ENCODE results near the gene FAM47B.

The FAM47B gene

DNA sequence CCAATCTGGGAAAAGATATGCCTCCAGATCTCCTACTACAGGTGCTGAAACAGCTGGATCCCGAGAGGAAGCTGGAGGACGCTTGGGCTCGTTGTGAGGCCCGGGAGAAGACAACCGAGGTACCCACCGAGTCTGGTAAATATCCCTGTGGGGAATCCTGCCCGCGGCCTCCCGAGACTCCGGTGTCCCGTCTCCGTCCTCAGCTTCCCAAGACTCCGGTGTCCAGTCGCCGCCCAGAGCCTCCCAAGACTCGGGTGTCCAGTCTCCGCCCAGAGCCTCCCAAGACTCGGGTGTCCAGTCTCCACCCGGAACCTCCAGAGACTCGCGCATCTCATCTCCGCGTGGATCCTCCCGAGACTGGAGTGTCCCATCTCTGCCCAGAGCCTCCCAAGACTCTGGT, 639 bp downstream of the FAM47B start:
- Histone ChIP-seq H3K9me3 (ENCODE audit: insufficient read depth, low read depth, low read length) (no peaks in the 10 kb centered on the region), H3K4me3 (ENCODE audit: low read length) (no peak overlapping the region), H3K9ac (ENCODE audit: low read depth, low read length) (no peak overlapping the region), H3K4me1 (ENCODE audit: insufficient read depth, low read length) (no peaks in the 10 kb centered on the region), H3K27me3 (ENCODE audit: insufficient read depth, low read length) (no peaks in the 10 kb centered on the region), H3K36me3 (ENCODE audit: insufficient read depth, low read length) (no peaks in the 10 kb centered on the region), H3K27ac (ENCODE audit: low read depth, low read length) (no peak overlapping the region)
- 97% methylated on average over 24 of the region's 24 CpGs for WGBS

DNA sequence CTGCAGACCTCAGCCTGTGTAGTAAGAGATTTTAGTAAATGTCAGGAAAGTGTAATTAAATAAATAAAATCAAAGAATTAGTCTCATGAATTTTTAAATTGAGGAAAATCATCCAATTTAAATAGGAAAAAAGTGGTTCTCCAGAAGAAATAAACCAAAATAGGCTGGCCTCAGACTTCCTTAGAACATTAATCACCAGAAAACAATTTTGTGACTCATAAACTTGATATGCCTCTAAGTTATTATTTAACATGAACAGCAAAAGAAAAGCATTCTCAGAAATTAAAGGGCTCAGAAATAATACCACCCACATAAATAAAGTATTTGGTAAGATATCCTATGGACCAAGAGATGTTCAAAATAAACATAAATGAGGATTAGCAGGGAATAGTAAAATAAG, 14.3 kb downstream of the FAM47B start:
- Histone ChIP-seq H3K4me3 (ENCODE audit: low read length) (no peak overlapping the region), H3K36me3 (ENCODE audit: insufficient read depth, low read length) (no peaks in the 10 kb centered on the region), H3K9ac (ENCODE audit: low read depth, low read length) (no peak overlapping the region), H3K27ac (ENCODE audit: low read depth, low read length) (no peak overlapping the region), H3K4me1 (ENCODE audit: insufficient read depth, low read length) (no peaks in the 10 kb centered on the region), H3K27me3 (ENCODE audit: insufficient read depth, low read length) (no peaks in the 10 kb centered on the region), H3K9me3 (ENCODE audit: insufficient read depth, low read depth, low read length) (no peaks in the 10 kb centered on the region)

DNA sequence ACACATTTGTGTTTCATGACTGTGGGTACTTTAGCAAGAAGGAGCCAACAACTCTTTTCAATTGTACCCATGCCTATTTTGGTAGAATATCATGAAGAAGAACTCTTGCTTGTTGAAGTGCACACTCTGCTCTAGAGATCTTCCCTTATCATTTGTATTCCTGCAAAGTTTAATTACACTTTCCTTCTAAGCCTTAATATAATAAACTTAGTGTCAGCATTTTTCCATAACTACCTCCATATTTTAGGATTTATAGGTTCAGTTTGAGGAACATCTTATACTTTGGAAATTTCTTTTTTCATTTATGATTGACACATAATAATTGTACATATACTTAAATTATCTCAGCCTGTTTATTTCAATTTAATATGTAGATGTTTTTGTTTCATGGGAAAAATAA, 19.1 kb downstream of the FAM47B start:
- H3K4me1 ChIP-seq (ENCODE audit: insufficient read depth, low read length), result no peaks in the 10 kb centered on the region
- H3K27ac ChIP-seq (ENCODE audit: low read depth, low read length), result no peak overlapping the region
- no peaks in the 10 kb centered on the region for H3K9me3 ChIP-seq (ENCODE audit: insufficient read depth, low read depth, low read length)
- no peaks in the 10 kb centered on the region for H3K27me3 ChIP-seq (ENCODE audit: insufficient read depth, low read length)
- no peak overlapping the region for H3K9ac ChIP-seq (ENCODE audit: low read depth, low read length)
- no peaks in the 10 kb centered on the region for H3K36me3 ChIP-seq (ENCODE audit: insufficient read depth, low read length)
- H3K4me3 ChIP-seq (ENCODE audit: low read length), result no peak overlapping the region

DNA sequence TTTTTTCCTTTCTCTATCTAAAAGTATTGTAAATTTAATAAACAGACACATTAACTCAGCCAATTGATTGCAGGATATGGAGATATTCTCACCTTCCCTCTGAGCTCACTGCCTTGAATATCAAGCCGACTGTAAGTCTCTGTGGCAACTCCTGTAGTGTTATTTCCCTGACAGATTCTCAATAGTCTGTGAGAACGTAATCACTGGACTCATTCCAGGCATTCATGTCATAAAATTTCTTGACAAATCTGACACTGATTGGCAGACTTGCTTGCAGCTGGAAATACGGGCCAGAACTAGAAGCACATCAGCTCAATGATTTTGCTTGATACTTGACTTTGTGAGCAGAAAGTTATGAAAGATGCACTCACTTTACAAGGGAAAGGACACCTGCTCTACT, 29.6 kb downstream of the FAM47B start:
- Histone ChIP-seq H3K27ac (ENCODE audit: low read depth, low read length) (no peak overlapping the region), H3K27me3 (ENCODE audit: insufficient read depth, low read length) (no peaks in the 10 kb centered on the region), H3K9ac (ENCODE audit: low read depth, low read length) (no peak overlapping the region), H3K4me1 (ENCODE audit: insufficient read depth, low read length) (no peaks in the 10 kb centered on the region), H3K4me3 (ENCODE audit: low read length) (no peak overlapping the region), H3K9me3 (ENCODE audit: insufficient read depth, low read depth, low read length) (no peaks in the 10 kb centered on the region), H3K36me3 (ENCODE audit: insufficient read depth, low read length) (no peaks in the 10 kb centered on the region)
- 96% methylated on average over 3 of the region's 3 CpGs for WGBS

DNA sequence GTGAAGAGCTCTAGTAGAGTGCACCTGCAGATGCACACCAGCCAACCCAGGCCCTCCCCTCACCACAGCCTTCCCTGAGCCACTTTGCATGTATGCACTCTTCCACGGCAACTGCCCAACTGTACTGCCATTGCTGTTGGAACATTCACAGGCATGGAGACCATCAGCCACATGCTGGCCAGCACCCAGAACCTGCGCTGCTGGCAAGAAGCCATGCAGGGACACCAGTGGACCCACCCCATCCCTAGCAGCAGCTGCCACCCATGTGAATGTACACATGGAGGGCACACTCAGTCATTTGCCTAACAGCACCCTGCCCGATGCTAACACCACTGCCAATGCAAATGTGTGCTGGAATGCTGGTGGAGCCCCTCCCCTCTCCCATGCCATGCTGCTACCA, 35.6 kb downstream of the FAM47B start:
- Histone ChIP-seq H3K4me1 (ENCODE audit: insufficient read depth, low read length) (no peaks in the 10 kb centered on the region), H3K27ac (ENCODE audit: low read depth, low read length) (no peak overlapping the region), H3K9me3 (ENCODE audit: insufficient read depth, low read depth, low read length) (no peaks in the 10 kb centered on the region), H3K4me3 (ENCODE audit: low read length) (no peak overlapping the region), H3K9ac (ENCODE audit: low read depth, low read length) (no peak overlapping the region), H3K27me3 (ENCODE audit: insufficient read depth, low read length) (no peaks in the 10 kb centered on the region), H3K36me3 (ENCODE audit: insufficient read depth, low read length) (no peaks in the 10 kb centered on the region)
- WGBS, result 89% methylated on average over 3 of the region's 3 CpGs

DNA sequence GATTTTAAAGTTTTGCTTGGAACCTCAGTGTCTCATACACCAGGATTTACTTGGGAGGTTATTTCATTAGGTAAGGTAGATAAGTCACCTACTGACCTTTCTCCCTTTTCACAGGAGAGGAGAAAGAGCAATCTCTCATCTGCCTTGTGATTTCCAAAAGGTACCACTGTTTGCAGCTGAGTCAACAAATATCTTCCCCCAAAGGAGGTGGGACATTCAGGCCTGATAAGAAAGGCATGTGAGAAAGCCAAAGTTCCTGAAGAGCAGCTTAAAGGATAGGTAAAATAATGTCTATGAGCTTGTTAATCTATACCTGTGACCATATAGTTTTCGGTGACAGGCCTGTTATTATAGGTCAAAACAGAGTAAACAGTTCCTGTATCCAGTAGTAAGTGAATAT, 45.0 kb downstream of the FAM47B start:
- WGBS, result no CpG with 5 or more reads among the region's 1 CpG

More for the DNA sequence above, 45.0 kb downstream of the FAM47B start:
- Histone ChIP-seq H3K9ac (ENCODE audit: low read depth, low read length) (no peak overlapping the region), H3K27ac (ENCODE audit: low read depth, low read length) (no peak overlapping the region), H3K36me3 (ENCODE audit: insufficient read depth, low read length) (no peaks in the 10 kb centered on the region), H3K9me3 (ENCODE audit: insufficient read depth, low read depth, low read length) (no peaks in the 10 kb centered on the region), H3K4me3 (ENCODE audit: low read length) (no peak overlapping the region), H3K27me3 (ENCODE audit: insufficient read depth, low read length) (no peaks in the 10 kb centered on the region), H3K4me1 (ENCODE audit: insufficient read depth, low read length) (no peaks in the 10 kb centered on the region)
